GM10266 (cell line): Measurements from ENCODE around the gene TNXB.
"Not testable (repeated sequence)": the region's sequence is repeated elsewhere in the genome, so short reads cannot be mapped to it uniquely, and the experiment has no call there.

ENCODE experiments used
- DNase-seq: peaks from one replicate; pipeline ENCODE4 v3.0.0; 2012; ENCODE audit errors: extremely low spot score
- CTCF ChIP-seq: IDR thresholded peaks from 2 replicates; pipeline ENCODE4 v1.5.1; 2012; ENCODE audit warnings: mild to moderate bottlenecking, low read depth; ENCODE audit not compliant: control insufficient read depth, insufficient read depth; ENCODE audit errors: missing control alignments

TNXB gene

GRCh38 chr6:32146687-32147086, 37.5 kb upstream of the TNXB start:
- DNase-seq = no peak
- no peak for TF ChIP-seq CTCF

DNA sequence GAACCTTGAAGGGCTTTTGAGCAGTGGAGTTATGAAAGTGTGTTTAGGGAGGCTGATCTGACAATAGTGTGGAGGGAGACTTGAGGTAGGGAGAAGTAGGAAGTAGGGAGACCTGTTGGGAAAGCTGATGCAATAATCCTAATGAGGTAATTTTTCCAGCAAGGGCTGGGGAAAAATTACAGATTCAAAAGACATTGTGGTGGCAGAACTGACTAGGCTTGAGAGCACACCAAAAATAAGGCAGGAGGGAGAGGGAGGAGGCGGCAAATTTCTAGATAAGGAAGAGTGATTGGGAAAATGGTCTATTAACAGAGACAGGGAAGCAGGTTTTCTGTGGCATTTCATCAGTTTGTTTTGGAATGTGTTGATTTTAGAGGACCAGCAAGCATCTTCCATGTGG, 37.1 kb upstream of the TNXB start:
- no peak for TF ChIP-seq CTCF
- no peak for DNase-seq

DNA sequence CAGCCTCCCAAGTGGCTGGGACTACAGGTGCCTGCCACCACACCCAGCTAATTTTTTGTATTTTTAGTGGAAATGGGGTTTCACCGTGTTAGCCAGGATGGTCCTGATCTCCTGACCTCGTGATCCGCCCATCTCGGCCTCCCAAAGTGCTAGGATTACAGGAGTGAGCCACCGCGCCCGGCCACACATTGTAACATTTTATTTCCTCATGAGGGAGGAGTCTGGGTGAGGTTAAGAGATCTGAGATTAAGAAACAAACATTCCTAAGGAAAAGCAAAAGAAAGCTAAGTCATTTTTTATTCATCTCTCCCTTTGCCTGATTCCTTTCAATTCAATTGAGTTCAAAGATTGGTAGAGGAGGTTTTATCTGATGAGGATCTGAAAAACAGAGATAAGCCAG, 35.1 kb upstream of the TNXB start:
- DNase-seq = not testable (repeated sequence)

DNA sequence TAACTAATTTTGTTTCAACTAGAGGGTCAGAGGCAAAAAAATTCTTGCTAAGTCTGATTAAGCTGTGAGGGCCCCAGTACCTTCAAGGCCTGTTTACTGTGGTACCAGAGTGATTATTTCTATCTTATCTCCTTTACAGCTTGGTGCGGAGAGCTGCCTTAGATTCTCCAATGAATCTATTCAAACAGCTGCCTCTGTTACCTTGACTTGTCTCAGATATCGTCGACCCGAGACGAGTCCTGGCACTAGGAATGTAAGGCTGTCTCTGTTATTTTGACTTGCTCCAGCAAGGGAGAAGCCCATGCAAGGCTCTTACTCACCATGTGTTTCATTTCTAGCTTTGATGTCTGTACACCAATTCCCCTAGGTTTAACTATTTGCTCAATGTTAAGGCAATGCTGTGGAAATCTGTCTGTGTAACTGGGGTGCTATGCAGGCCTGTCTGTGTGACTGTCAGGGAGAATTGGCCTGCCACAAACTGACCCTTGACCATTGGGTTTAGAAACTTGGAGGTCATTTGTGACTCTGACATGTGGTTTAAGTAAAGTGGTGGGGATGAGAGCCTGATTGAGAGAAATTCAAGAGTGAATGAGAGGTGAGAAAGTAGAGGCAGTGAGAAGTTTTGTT, 31.4 kb upstream of the TNXB start:
- TF ChIP-seq CTCF = no peak

GRCh38 chr6:32139590-32139989, 30.5 kb upstream of the TNXB start:
- no peak for TF ChIP-seq CTCF
- DNase-seq = no peak

More for the DNA sequence above, 31.4 kb upstream of the TNXB start:
- DNase-seq = no peak

GRCh38 chr6:32137454-32137853, 28.3 kb upstream of the TNXB start:
- no peak for DNase-seq
- no peak for TF ChIP-seq CTCF

GRCh38 chr6:32133786-32134185, 24.6 kb upstream of the TNXB start:
- TF ChIP-seq CTCF = no peak
- DNase-seq = no peak

DNA sequence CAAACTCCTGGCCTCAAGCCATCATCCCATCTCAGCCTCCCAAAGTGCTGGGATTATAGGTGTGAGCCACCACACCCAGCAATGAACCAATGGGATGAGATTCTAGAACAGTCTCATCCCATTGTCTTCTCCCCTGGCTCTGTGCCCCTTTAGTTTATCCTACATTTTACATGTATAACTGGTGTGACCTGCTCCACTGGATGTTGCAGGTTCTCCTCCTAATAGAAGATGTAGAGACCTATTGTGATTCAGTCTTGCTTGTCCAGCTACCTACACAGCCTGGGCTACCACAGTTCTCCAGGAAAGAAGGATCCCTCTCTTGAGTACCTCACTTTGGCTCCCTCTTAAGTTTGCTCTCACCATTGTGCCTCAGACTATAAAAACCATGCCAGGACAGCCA, 23.0 kb upstream of the TNXB start:
- no peak for TF ChIP-seq CTCF

More for the DNA sequence above, 23.0 kb upstream of the TNXB start:
- DNase-seq = no peak
